HG03469 (cell line): Measurements from ENCODE around the gene PLB1.

ENCODE experiments used
- ATAC-seq: cut with Tn5 transposase; IDR thresholded peaks from one replicate; pipeline ENCODE4 v1.9.1; 2021; ENCODE audit warnings: mild to moderate bottlenecking, moderate library complexity, moderate number of reproducible peaks; ENCODE audit not compliant: unreplicated experiment

The PLB1 gene

GRCh38 chr2:28558158-28558820, 62.4 kb downstream of the PLB1 start:
- no peak for ATAC-seq

GRCh38 chr2:28558918-28559317, 63.1 kb downstream of the PLB1 start:
- ATAC-seq, result no peak

GRCh38 chr2:28563869-28564268, 68.0 kb downstream of the PLB1 start:
- ATAC-seq, result no peak

- no peak for ATAC-seq
Observed at GRCh38 chr2:28564346-28564745, 68.5 kb downstream of the PLB1 start.

- ATAC-seq, result no peak
Observed at GRCh38 chr2:28565033-28565432, 69.2 kb downstream of the PLB1 start.

- no peak for ATAC-seq
Observed at GRCh38 chr2:28565720-28566295, 69.9 kb downstream of the PLB1 start.

GRCh38 chr2:28566521-28567041, 70.7 kb downstream of the PLB1 start:
- ATAC-seq, result peak; percentile 79

- no peak for ATAC-seq
Observed at GRCh38 chr2:28567061-28567471, 71.2 kb downstream of the PLB1 start.

GRCh38 chr2:28568036-28568435, 72.2 kb downstream of the PLB1 start:
- no peak for ATAC-seq

GRCh38 chr2:28568533-28568932, 72.7 kb downstream of the PLB1 start:
- ATAC-seq, result no peak

GRCh38 chr2:28570431-28570830, 74.6 kb downstream of the PLB1 start:
- no peak for ATAC-seq

GRCh38 chr2:28576714-28577113, 80.9 kb downstream of the PLB1 start:
- no peak for ATAC-seq

- ATAC-seq, result no peak
Observed at GRCh38 chr2:28577791-28578680, 82.2 kb downstream of the PLB1 start.

- no peak for ATAC-seq
Observed at GRCh38 chr2:28578774-28579173, 82.9 kb downstream of the PLB1 start.

- no peak for ATAC-seq
Observed at GRCh38 chr2:28579606-28580005, 83.7 kb downstream of the PLB1 start.

- no peak for ATAC-seq
Observed at GRCh38 chr2:28580078-28580477, 84.2 kb downstream of the PLB1 start.

GRCh38 chr2:28581312-28581711, 85.5 kb downstream of the PLB1 start:
- no peak for ATAC-seq

GRCh38 chr2:28582152-28582551, 86.3 kb downstream of the PLB1 start:
- ATAC-seq, result no peak

- no peak for ATAC-seq
Observed at GRCh38 chr2:28582595-28582994, 86.7 kb downstream of the PLB1 start.

GRCh38 chr2:28583899-28584553, 88.2 kb downstream of the PLB1 start:
- peak; percentile 35 for ATAC-seq

- no peak for ATAC-seq
Observed at GRCh38 chr2:28586867-28587266, 91.0 kb downstream of the PLB1 start.
